HL-60 (cell line): ENCODE results near the gene TSSK6.

ENCODE experiments used
- CTCF ChIP-seq: IDR thresholded peaks from one replicate; pipeline ENCODE4 v1.5.1; 2011; ENCODE audit warnings: low read length, control low read depth, inconsistent platforms; ENCODE audit not compliant: insufficient read depth
- GABPA ChIP-seq: IDR thresholded peaks from 2 replicates; pipeline ENCODE4 v1.6.1; 2012; ENCODE audit warnings: low read depth
- POLR2AphosphoS5 ChIP-seq: IDR thresholded peaks from 2 replicates; pipeline ENCODE4 v1.6.1; 2012; ENCODE audit warnings: low read depth
- REST ChIP-seq: IDR thresholded peaks from 2 replicates; pipeline ENCODE4 v1.6.1; 2012; ENCODE audit warnings: low read depth; ENCODE audit not compliant: insufficient replicate concordance
- SPI1 ChIP-seq: IDR thresholded peaks from 2 replicates; pipeline ENCODE4 v1.6.1; 2012; ENCODE audit warnings: low read depth, mild to moderate bottlenecking, borderline replicate concordance

GRCh38 chr19:19543101-19543500 lies 27.8 kb upstream of the TSSK6 start:
- TF ChIP-seq CTCF (no peak), SPI1 (no peak), GABPA (no peak), POLR2AphosphoS5 (no peak), REST (no peak)
